HEK293 (cell line): ENCODE data around the gene GPRC5B.

Source experiments
- BCL11A ChIP-seq: fragments of 450-650 bp; formaldehyde crosslinking; IDR thresholded peaks from 2 replicates; pipeline ENCODE4 v1.5.1; 2016; ENCODE audit warnings: low read depth, missing biosample characterization, missing genetic modification characterization
- ZNF133 ChIP-seq: fragments of 450-650 bp; formaldehyde crosslinking; IDR thresholded peaks from 2 replicates; pipeline ENCODE4 v1.5.1; 2016; ENCODE audit warnings: missing biosample characterization, missing genetic modification characterization
- ZNF169 ChIP-seq: fragments of 450-650 bp; formaldehyde crosslinking; IDR thresholded peaks from 2 replicates; pipeline ENCODE4 v1.5.1; 2016; ENCODE audit warnings: missing biosample characterization, missing genetic modification characterization
- ZNF221 ChIP-seq: fragments of 450-650 bp; formaldehyde crosslinking; IDR thresholded peaks from 2 replicates; pipeline ENCODE4 v1.5.1; 2017; ENCODE audit warnings: missing biosample characterization, missing genetic modification characterization, borderline replicate concordance
- ZNF239 ChIP-seq: fragments of 450-650 bp; formaldehyde crosslinking; IDR thresholded peaks from 2 replicates; pipeline ENCODE4 v1.5.1; 2016; ENCODE audit warnings: missing biosample characterization, missing genetic modification characterization
- ZNF311 ChIP-seq: fragments of 450-650 bp; formaldehyde crosslinking; IDR thresholded peaks from 2 replicates; pipeline ENCODE4 v1.5.1; 2017; ENCODE audit warnings: missing biosample characterization, missing genetic modification characterization, borderline replicate concordance
- ZNF48 ChIP-seq: fragments of 450-650 bp; formaldehyde crosslinking; IDR thresholded peaks from 2 replicates; pipeline ENCODE4 v1.5.1; 2016; ENCODE audit warnings: missing biosample characterization, missing genetic modification characterization
- TF ChIP-seq, protein P1 (sequence below): fragments of 450-650 bp; formaldehyde crosslinking; IDR thresholded peaks from 2 replicates; pipeline ENCODE4 v1.5.1; 2016; ENCODE audit warnings: missing biosample characterization, missing genetic modification characterization
- TF ChIP-seq, protein P2 (sequence below): fragments of 450-650 bp; formaldehyde crosslinking; IDR thresholded peaks from 2 replicates; pipeline ENCODE4 v1.5.1; 2016; ENCODE audit warnings: missing biosample characterization, missing genetic modification characterization
- TF ChIP-seq, protein P3 (sequence below): fragments of 450-650 bp; IDR thresholded peaks from 2 replicates; pipeline ENCODE4 v1.5.1; 2018; ENCODE audit warnings: missing biosample characterization, missing genetic modification characterization
- TF ChIP-seq, protein P4 (sequence below): fragments of 450-650 bp; formaldehyde crosslinking; IDR thresholded peaks from 2 replicates; pipeline ENCODE4 v1.5.1; 2016; ENCODE audit warnings: missing biosample characterization, missing genetic modification characterization

DNA sequence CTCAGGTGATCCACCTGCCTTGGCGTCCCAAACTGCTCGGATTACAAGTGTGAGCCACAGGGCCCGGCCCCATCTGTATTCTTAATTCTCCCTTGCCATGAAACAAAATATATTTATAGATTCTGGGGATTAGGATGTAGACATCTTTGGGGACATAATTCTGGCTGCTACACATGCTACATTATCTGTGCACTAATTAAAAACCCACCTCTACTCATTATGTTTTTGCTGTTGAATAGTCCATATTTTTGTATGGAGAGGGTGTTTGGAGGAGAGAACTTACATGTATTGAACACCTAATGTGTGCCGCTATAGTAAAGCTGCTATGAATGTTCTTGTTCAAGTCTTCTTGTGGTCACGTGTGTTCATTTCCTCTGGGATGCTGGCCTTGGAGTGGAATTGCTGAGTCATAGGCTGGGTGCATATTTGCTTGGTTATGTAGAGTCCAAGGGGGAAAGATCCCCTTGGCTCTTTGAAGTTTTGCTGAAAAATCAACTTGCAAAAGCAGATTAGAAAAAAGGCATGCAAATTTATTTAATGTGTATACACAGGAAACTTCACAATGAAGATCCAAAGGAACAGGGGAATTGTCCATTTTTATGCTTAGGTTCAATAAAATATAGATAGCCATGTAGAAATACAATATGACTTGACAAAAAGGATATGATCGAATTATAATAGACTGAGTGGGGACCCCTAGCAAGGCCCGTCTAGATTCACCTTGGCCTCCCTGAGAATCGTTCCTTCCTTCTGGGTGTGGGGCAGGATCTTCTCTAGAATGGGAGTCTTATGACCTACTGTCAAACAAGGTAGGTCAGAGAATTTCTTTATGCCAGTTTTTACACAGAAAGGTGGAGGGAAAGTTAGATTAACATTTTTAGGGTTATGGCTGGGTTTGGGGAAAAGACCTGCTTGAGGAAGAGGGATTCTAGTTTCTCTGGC lies 42.1 kb upstream of the GPRC5B start:
- TF ChIP-seq, protein P1, sequence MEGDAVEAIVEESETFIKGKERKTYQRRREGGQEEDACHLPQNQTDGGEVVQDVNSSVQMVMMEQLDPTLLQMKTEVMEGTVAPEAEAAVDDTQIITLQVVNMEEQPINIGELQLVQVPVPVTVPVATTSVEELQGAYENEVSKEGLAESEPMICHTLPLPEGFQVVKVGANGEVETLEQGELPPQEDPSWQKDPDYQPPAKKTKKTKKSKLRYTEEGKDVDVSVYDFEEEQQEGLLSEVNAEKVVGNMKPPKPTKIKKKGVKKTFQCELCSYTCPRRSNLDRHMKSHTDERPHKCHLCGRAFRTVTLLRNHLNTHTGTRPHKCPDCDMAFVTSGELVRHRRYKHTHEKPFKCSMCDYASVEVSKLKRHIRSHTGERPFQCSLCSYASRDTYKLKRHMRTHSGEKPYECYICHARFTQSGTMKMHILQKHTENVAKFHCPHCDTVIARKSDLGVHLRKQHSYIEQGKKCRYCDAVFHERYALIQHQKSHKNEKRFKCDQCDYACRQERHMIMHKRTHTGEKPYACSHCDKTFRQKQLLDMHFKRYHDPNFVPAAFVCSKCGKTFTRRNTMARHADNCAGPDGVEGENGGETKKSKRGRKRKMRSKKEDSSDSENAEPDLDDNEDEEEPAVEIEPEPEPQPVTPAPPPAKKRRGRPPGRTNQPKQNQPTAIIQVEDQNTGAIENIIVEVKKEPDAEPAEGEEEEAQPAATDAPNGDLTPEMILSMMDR: no peak
- TF ChIP-seq ZNF133 (tag by site-specific recombination): no peak
- TF ChIP-seq, protein P2, sequence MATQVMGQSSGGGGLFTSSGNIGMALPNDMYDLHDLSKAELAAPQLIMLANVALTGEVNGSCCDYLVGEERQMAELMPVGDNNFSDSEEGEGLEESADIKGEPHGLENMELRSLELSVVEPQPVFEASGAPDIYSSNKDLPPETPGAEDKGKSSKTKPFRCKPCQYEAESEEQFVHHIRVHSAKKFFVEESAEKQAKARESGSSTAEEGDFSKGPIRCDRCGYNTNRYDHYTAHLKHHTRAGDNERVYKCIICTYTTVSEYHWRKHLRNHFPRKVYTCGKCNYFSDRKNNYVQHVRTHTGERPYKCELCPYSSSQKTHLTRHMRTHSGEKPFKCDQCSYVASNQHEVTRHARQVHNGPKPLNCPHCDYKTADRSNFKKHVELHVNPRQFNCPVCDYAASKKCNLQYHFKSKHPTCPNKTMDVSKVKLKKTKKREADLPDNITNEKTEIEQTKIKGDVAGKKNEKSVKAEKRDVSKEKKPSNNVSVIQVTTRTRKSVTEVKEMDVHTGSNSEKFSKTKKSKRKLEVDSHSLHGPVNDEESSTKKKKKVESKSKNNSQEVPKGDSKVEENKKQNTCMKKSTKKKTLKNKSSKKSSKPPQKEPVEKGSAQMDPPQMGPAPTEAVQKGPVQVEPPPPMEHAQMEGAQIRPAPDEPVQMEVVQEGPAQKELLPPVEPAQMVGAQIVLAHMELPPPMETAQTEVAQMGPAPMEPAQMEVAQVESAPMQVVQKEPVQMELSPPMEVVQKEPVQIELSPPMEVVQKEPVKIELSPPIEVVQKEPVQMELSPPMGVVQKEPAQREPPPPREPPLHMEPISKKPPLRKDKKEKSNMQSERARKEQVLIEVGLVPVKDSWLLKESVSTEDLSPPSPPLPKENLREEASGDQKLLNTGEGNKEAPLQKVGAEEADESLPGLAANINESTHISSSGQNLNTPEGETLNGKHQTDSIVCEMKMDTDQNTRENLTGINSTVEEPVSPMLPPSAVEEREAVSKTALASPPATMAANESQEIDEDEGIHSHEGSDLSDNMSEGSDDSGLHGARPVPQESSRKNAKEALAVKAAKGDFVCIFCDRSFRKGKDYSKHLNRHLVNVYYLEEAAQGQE: no peak
- no peak for TF ChIP-seq ZNF311 (tag by site-specific recombination)
- no peak for TF ChIP-seq ZNF48 (tag by site-specific recombination)
- TF ChIP-seq, protein P3, sequence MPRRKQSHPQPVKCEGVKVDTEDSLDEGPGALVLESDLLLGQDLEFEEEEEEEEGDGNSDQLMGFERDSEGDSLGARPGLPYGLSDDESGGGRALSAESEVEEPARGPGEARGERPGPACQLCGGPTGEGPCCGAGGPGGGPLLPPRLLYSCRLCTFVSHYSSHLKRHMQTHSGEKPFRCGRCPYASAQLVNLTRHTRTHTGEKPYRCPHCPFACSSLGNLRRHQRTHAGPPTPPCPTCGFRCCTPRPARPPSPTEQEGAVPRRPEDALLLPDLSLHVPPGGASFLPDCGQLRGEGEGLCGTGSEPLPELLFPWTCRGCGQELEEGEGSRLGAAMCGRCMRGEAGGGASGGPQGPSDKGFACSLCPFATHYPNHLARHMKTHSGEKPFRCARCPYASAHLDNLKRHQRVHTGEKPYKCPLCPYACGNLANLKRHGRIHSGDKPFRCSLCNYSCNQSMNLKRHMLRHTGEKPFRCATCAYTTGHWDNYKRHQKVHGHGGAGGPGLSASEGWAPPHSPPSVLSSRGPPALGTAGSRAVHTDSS (tag by site-specific recombination): no peak
- TF ChIP-seq, protein P4, sequence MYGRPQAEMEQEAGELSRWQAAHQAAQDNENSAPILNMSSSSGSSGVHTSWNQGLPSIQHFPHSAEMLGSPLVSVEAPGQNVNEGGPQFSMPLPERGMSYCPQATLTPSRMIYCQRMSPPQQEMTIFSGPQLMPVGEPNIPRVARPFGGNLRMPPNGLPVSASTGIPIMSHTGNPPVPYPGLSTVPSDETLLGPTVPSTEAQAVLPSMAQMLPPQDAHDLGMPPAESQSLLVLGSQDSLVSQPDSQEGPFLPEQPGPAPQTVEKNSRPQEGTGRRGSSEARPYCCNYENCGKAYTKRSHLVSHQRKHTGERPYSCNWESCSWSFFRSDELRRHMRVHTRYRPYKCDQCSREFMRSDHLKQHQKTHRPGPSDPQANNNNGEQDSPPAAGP: no peak
- TF ChIP-seq BCL11A (tag by site-specific recombination): no peak
- TF ChIP-seq ZNF239 (tag by site-specific recombination): no peak
- TF ChIP-seq ZNF221 (tag by site-specific recombination): no peak
- no peak for TF ChIP-seq ZNF169 (tag by site-specific recombination)
